ENCODE measurements around the gene TTC23. TPM values are rescaled to one million over a fixed set of nuclear protein-coding genes. Genes with fewer than 3 reads are reported as not detected.
"Not testable (repeated sequence)": the region's sequence is repeated elsewhere in the genome, so short reads cannot be mapped to it uniquely, and the experiment has no call there.

Gene TTC23
- total RNA-seq, 4 donors from 2014 or later, result 12.1 to 27.7 (median 21.5) TPM

DNA sequence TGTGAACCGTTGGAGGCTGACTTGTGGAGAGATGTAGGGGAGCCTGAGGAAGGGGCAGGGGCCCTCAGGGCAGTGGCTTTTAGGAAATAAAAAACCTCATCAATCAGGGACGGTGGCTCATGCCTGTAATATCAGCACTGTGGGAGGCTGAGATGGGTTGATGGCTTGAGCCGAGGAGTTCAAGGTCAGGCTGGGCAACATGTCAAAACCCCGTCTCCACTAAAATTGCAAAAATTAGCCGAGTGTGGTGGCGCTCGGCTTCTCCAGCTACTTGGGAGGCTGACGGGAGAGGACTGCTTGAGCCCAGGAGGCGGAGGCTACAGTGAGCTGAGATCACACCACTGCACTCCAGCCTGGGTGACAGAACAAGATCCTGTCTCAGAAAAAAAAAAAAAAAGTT, 7.6 kb downstream of the TTC23 start:
- no peaks in the 10 kb centered on the region for H3K9me3 ChIP-seq
- H3K36me3 ChIP-seq, result peaks cover 0 to 53% (median 0%) of the 10 kb centered on the region in 3 donors
- peaks cover 0 to 7% (median 0%) of the 10 kb centered on the region in 3 donors for H3K4me1 ChIP-seq
- TF ChIP-seq, protein P1, sequence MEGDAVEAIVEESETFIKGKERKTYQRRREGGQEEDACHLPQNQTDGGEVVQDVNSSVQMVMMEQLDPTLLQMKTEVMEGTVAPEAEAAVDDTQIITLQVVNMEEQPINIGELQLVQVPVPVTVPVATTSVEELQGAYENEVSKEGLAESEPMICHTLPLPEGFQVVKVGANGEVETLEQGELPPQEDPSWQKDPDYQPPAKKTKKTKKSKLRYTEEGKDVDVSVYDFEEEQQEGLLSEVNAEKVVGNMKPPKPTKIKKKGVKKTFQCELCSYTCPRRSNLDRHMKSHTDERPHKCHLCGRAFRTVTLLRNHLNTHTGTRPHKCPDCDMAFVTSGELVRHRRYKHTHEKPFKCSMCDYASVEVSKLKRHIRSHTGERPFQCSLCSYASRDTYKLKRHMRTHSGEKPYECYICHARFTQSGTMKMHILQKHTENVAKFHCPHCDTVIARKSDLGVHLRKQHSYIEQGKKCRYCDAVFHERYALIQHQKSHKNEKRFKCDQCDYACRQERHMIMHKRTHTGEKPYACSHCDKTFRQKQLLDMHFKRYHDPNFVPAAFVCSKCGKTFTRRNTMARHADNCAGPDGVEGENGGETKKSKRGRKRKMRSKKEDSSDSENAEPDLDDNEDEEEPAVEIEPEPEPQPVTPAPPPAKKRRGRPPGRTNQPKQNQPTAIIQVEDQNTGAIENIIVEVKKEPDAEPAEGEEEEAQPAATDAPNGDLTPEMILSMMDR (IDR thresholded peaks at IDR 0.05), result no peak
- no peak for TF ChIP-seq POLR2A (IDR thresholded peaks at IDR 0.05)
- no peak overlapping the region for H3K4me3 ChIP-seq
- WGBS, 2 donors, result 94 to 96% methylated on average over 8 to 9 of the region's 9 CpGs
- intact Hi-C loops (cut with DNase I), result no loop called here
- no peaks in the 10 kb centered on the region for H3K27me3 ChIP-seq
- no peak for DNase-seq
- H3K27ac ChIP-seq, result no peak overlapping the region

DNA sequence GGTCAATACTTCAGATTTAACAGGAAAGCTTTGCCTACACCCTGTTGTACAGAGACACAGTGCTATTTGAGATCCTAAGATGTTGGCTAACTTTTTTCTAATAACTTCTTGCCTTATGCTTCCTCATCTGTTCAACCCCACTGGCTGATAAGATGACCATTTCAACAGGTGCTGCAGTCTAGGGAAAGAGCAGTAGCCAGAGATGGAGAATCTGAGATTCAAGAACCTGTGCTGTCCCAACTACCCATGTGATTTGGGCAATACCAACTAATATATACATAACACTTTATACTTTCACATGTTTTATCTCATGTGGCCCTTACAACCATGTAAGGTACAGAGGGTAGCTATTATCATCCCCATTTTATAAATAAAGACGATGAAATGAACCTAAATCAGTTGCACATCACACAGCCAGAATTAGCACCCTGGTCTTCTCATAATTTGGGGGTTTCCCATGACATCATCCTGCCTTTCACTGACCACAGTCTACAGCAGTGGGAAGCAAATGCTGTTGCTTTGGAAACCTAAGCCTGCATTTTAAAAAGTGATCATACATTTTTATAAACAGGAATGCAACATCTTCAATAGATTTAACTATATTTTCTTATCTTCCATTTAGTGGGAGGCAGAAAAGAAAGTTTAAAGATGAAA, 9.7 kb downstream of the TTC23 start:
- DNase-seq, result no peak
- whole genome bisulfite sequencing, 2 donors, result 60 to 68% methylated on average over 1 of the region's 1 CpG
- intact Hi-C loops (cut with DNase I), result no loop called here
- no peaks in the 10 kb centered on the region for H3K4me1 ChIP-seq
- peaks cover 0 to 64% (median 0%) of the 10 kb centered on the region in 3 donors for H3K36me3 ChIP-seq
- no peaks in the 10 kb centered on the region for H3K27me3 ChIP-seq
- H3K4me3 ChIP-seq, result no peak overlapping the region
- H3K9me3 ChIP-seq, result no peaks in the 10 kb centered on the region
- TF ChIP-seq, protein P1 (IDR thresholded peaks at IDR 0.05), result no peak
- TF ChIP-seq POLR2A (IDR thresholded peaks at IDR 0.05), result no peak
- no peak overlapping the region for H3K27ac ChIP-seq

DNA sequence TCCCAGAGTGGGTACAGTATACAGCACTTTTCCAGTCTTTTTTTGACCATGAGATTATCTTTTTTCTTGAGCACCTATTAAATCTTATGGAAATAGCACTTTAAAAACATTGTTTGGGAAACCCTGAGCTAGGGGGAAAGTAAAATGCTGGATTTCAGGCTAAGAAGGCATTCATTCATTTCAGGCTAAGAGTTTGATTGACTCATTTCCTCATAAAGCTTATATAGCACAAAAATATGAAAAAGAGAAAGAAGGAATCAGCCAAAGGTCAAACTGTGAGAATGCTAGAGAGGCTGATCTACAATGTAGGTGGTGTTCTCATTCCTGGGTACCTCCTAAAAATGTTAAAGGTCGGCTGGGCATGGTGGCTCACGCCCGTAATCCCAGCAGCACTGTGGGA, 10.5 kb downstream of the TTC23 start:
- Histone ChIP-seq H3K9me3 (no peaks in the 10 kb centered on the region), H3K27me3 (no peaks in the 10 kb centered on the region), H3K4me1 (no peaks in the 10 kb centered on the region), H3K27ac (no peak overlapping the region), H3K4me3 (no peak overlapping the region), H3K36me3 (peaks cover 0 to 63% (median 0%) of the 10 kb centered on the region in 3 donors)
- intact Hi-C loops (cut with DNase I), result no loop called here
- no peak for TF ChIP-seq POLR2A (IDR thresholded peaks at IDR 0.05)
- TF ChIP-seq, protein P1 (IDR thresholded peaks at IDR 0.05), result no peak
- DNase-seq, result no peak
- 86 to 100% methylated on average over 3 of the region's 3 CpGs for WGBS, 2 donors

DNA sequence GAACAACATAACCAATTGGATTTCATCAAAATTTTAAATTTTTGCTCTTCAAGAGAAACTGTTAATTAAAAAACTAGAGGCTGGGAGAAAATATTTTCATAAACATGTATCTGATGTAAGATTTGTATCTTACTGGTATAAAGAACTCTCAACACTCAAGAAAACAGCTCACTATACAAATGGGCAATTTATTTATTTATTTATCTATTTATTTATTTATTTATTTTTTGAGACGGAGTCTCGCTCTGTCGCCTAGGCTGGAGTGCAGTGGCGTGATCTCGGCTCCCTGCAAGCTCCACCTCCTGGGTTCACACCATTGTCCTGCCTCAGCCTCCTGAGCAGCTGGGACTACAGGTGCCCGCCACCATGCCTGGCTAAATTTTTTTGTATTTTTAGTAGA, 15.2 kb downstream of the TTC23 start:
- H3K4me1 ChIP-seq; H3K4me3 ChIP-seq; H3K27me3 ChIP-seq; H3K9me3 ChIP-seq; DNase-seq; H3K27ac ChIP-seq; intact Hi-C loops (cut with DNase I): not testable (repeated sequence)
- 96 to 99% methylated on average over 6 of the region's 6 CpGs for WGBS, 2 donors
- H3K36me3 ChIP-seq, result peaks cover 0 to 46% (median 0%) of the 10 kb centered on the region in 3 donors

DNA sequence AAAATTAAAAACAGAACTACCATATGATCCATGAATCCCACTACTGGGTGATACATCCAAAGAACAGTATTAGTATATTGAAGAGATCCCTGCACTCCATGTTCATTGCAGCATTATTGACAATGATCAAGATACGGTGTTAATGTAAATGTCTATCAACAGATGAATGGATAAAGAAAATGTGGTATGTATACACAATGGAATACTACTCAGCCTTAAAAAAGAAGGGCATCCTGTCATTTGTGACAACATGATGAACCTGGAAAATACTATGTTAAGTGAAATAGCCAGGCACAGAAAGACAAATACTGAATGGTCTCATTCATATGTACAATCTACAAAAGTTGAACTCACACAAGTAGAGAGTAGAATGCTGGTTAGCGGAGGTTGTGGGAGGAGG, 16.6 kb downstream of the TTC23 start:
- WGBS, 2 donors, result 95 to 100% methylated on average over 2 of the region's 2 CpGs
- TF ChIP-seq, protein P1 (IDR thresholded peaks at IDR 0.05), result no peak
- TF ChIP-seq POLR2A (IDR thresholded peaks at IDR 0.05), result no peak
- DNase-seq, result no peak
- intact Hi-C loops (cut with DNase I), result no loop called here
- Histone ChIP-seq H3K4me3 (no peak overlapping the region), H3K27me3 (no peaks in the 10 kb centered on the region), H3K4me1 (no peaks in the 10 kb centered on the region), H3K9me3 (no peaks in the 10 kb centered on the region), H3K27ac (no peak overlapping the region), H3K36me3 (peaks cover 0 to 39% (median 0%) of the 10 kb centered on the region in 3 donors)

DNA sequence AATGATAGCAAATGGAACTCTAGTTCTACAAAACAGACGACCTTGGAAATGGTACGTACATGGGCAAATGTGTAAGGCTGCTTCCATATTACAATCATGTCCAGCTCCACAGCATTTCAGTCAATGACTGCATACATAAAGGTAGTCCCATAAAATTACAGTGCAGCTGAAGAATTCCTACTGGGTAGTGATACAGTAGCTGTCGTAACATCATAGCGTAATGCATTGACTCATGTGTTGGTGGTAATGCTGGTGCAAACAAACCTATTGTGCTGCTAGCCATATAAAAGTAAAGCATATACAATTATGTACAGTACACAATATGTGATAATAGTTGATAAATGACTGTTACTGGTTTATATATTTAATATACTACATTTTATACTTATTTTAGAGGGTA, 18.5 kb downstream of the TTC23 start:
- Histone ChIP-seq H3K4me1 (no peaks in the 10 kb centered on the region), H3K27ac (no peak overlapping the region), H3K27me3 (no peaks in the 10 kb centered on the region), H3K36me3 (peaks cover 0 to 42% (median 0%) of the 10 kb centered on the region in 3 donors), H3K9me3 (no peaks in the 10 kb centered on the region), H3K4me3 (no peak overlapping the region)
- no peak for DNase-seq
- 90 to 91% methylated on average over 4 of the region's 4 CpGs for WGBS, 2 donors
- TF ChIP-seq, protein P1 (IDR thresholded peaks at IDR 0.05), result no peak
- no peak for TF ChIP-seq POLR2A (IDR thresholded peaks at IDR 0.05)
- intact Hi-C loops (cut with DNase I), result no loop called here

Data from esophagus squamous epithelium (tissue), 5 donors.